Esophagus squamous epithelium (tissue), 5 donors: ENCODE data around the gene NCAM1. TPM values are rescaled to one million over a fixed set of nuclear protein-coding genes. Genes with fewer than 3 reads are reported as not detected.

Experiments
- DNase-seq: peaks from one replicate; lab custom pipeline; 2025; lab: John Stamatoyannopoulos, UW
- H3K27ac ChIP-seq, 4 donors: fragments of 200-600 bp; sonication (generic); one replicate each; pipeline ENCODE4 v1.5.1; 2016 to 2019; ENCODE audit warnings: mild to moderate bottlenecking in 1 of 4
- H3K27me3 ChIP-seq, 4 donors: fragments of 200-600 bp; sonication (generic); 1 replicate in 3 of 4; 2 replicates in 1 of 4; pipeline versions ENCODE4 v1.5.1 to v1.6.0; 2017 to 2021; ENCODE audit warnings: antibody characterized with exemption in 1 of 4
- H3K36me3 ChIP-seq, 3 donors: fragments of 200-600 bp; sonication (generic); one replicate each; pipeline ENCODE4 v1.5.1; 2016 to 2019
- H3K4me1 ChIP-seq, 3 donors: fragments of 200-600 bp; sonication (generic); one replicate each; pipeline ENCODE4 v1.5.1; 2017 to 2019
- H3K4me3 ChIP-seq, 4 donors: fragments of 200-600 bp; sonication (generic); 1 replicate in 3 of 4; 2 replicates in 1 of 4; pipeline ENCODE4 v1.5.1; 2016 to 2019; ENCODE audit warnings: mild to moderate bottlenecking in 2 of 4, moderate library complexity in 1 of 4
- H3K9me3 ChIP-seq, 3 donors: fragments of 200-600 bp; sonication (generic); one replicate each; pipeline ENCODE4 v1.5.1; 2016 to 2019
- POLR2A ChIP-seq, 4 donors: fragments of 450-650 bp; IDR thresholded peaks; one replicate each; pipeline ENCODE4 v1.6.1; 2017; ENCODE audit warnings: antibody characterized with exemption in 4 of 4, mild to moderate bottlenecking in 4 of 4, moderate library complexity in 3 of 4
- WGBS, 2 donors: methylation state at CpG; one replicate each; pipeline ENCODE4 v1.1.5; 2018; 5-methylcytosine and 5-hydroxymethylcytosine counted together
- intact Hi-C: fragments of 100-400 bp; cut with DNase I; formaldehyde crosslinking; loops from one replicate; pipeline ENCODE4 v1.15.0; 2022
- total RNA-seq, 4 donors: library from RNA; depleted of rRNA; stranded (reverse); fragments of >200 nt; gene quantifications; one replicate each; pipeline ENCODE4 v1.1.0, GENCODE V29; 2016
- TF ChIP-seq, protein P1 (sequence below), 6 experiments: fragments of 450-650 bp in 4 of 6; fragments of 200-600 bp in 2 of 6; sonication (generic) in 2 of 6; IDR thresholded peaks; one replicate each; pipeline ENCODE4 v1.5.1; 2016 to 2019; ENCODE audit warnings: antibody characterized with exemption in 6 of 6, mild to moderate bottlenecking in 4 of 6, moderate library complexity in 4 of 6
- donor health status: DM: yes; HTN: yes; CAD: no.

Gene NCAM1
- total RNA-seq, 4 donors from 2014 or later: 1.6 to 16.4 (median 2.6) TPM

DNA sequence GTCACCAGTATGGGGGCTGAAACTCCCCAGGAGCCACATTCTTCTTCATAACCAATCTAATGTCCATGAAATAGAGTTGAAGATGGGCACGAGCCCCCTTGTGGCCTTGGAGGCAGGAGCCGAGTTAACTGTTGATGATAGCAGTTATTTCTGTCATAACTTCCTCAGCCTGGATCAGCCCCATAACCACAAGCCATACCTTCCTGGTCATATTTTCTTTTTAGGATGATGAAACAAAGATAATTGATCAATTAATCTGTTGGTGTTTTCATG lies 288.2 kb downstream of the NCAM1 start:
- H3K4me1 ChIP-seq: no peaks in the 10 kb centered on the region
- WGBS, 2 donors: 35% methylated on average over 2 of the region's 2 CpGs; no CpG with 5 or more reads in 1 of the 2 donors
- intact Hi-C loops: no loop called here
- no peak overlapping the region for H3K4me3 ChIP-seq
- H3K27me3 ChIP-seq: no peaks in the 10 kb centered on the region
- no peaks in the 10 kb centered on the region for H3K9me3 ChIP-seq
- no peak for TF ChIP-seq POLR2A (IDR thresholded peaks at IDR 0.05)
- TF ChIP-seq, protein P1, sequence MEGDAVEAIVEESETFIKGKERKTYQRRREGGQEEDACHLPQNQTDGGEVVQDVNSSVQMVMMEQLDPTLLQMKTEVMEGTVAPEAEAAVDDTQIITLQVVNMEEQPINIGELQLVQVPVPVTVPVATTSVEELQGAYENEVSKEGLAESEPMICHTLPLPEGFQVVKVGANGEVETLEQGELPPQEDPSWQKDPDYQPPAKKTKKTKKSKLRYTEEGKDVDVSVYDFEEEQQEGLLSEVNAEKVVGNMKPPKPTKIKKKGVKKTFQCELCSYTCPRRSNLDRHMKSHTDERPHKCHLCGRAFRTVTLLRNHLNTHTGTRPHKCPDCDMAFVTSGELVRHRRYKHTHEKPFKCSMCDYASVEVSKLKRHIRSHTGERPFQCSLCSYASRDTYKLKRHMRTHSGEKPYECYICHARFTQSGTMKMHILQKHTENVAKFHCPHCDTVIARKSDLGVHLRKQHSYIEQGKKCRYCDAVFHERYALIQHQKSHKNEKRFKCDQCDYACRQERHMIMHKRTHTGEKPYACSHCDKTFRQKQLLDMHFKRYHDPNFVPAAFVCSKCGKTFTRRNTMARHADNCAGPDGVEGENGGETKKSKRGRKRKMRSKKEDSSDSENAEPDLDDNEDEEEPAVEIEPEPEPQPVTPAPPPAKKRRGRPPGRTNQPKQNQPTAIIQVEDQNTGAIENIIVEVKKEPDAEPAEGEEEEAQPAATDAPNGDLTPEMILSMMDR (IDR thresholded peaks at IDR 0.05): peak in 1 of 6 experiments; percentile 14
- H3K36me3 ChIP-seq: no peaks in the 10 kb centered on the region
- DNase-seq: no peak
- no peak overlapping the region for H3K27ac ChIP-seq

DNA sequence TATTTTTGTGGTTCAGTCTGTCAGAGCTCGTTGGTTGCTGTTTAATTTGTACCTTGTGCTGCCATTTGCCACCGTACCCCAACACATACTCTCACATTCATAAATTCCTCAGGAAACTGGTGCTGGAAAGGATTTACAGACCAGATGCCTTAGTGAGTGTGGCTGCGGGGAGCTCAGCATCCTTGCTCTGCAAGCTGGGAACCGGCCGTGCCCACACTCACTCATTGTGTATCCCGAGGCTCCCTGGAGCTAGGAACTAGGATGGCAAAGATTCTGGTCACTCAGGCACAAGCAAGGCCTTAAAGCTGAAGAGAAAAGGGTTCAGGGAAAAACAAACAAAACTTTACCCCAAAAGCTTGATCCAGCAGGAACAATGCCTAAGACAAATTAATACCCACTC lies 288.6 kb downstream of the NCAM1 start:
- Histone ChIP-seq H3K4me3 (no peak overlapping the region), H3K36me3 (no peaks in the 10 kb centered on the region), H3K4me1 (no peaks in the 10 kb centered on the region), H3K9me3 (no peaks in the 10 kb centered on the region), H3K27me3 (no peaks in the 10 kb centered on the region), H3K27ac (no peak overlapping the region)
- intact Hi-C loops: no loop called here
- no peak for DNase-seq
- 88 to 94% methylated on average over 2 to 6 of the region's 6 CpGs for WGBS, 2 donors
- TF ChIP-seq POLR2A (IDR thresholded peaks at IDR 0.05): no peak
- TF ChIP-seq, protein P1 (IDR thresholded peaks at IDR 0.05): no peak

DNA sequence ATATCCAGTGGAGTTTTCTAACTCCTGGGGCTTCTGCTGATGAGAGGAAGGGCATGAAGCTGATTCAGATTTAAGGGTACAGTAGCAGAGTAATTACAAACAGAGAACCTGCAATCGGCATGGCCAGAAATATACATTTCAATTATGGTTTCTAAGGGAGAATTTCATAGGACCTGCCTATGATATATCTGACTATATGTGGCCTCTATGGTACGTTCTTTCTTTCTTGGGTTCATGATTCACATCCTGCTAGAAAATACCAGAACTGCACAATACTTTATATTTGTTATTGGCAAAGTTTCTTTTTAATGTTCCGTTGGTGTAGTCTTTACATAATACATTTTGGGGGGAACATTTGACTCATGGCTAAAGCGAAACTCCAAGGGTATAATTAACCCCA lies 290.1 kb downstream of the NCAM1 start:
- no peak for TF ChIP-seq POLR2A (IDR thresholded peaks at IDR 0.05)
- TF ChIP-seq, protein P1 (IDR thresholded peaks at IDR 0.05): no peak
- DNase-seq: no peak
- Histone ChIP-seq H3K4me3 (no peak overlapping the region), H3K4me1 (no peaks in the 10 kb centered on the region), H3K27me3 (no peaks in the 10 kb centered on the region), H3K36me3 (no peaks in the 10 kb centered on the region), H3K27ac (no peak overlapping the region), H3K9me3 (no peaks in the 10 kb centered on the region)
- intact Hi-C loops: no loop called here
- WGBS, 2 donors: 65 to 73% methylated on average over 4 of the region's 4 CpGs

DNA sequence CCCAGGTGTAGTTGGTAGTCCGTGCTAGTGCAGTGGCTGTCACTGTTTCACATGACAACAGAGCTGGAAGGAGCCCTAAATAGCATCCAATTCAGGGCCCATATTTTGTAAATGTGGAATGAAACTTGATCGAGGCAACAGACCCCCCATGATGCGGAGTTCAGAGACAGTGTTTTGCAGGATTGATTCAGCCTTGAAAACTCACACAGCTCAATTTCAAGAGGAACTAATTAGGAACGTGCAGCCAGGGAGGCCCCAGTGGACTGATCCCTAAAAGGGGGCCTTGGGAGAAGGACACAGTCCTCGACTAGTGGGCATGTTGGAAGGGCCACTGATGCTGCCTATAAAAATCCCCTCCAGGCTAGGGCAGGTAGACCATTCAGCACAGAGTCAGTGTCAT lies 292.2 kb downstream of the NCAM1 start:
- no peak for DNase-seq
- Histone ChIP-seq H3K27ac (no peak overlapping the region), H3K4me1 (no peaks in the 10 kb centered on the region), H3K4me3 (no peak overlapping the region), H3K9me3 (no peaks in the 10 kb centered on the region), H3K36me3 (no peaks in the 10 kb centered on the region), H3K27me3 (no peaks in the 10 kb centered on the region)
- TF ChIP-seq POLR2A (IDR thresholded peaks at IDR 0.05): no peak
- TF ChIP-seq, protein P1 (IDR thresholded peaks at IDR 0.05): no peak
- intact Hi-C loops: no loop called here
- 73 to 76% methylated on average over 4 to 5 of the region's 5 CpGs for WGBS, 2 donors

DNA sequence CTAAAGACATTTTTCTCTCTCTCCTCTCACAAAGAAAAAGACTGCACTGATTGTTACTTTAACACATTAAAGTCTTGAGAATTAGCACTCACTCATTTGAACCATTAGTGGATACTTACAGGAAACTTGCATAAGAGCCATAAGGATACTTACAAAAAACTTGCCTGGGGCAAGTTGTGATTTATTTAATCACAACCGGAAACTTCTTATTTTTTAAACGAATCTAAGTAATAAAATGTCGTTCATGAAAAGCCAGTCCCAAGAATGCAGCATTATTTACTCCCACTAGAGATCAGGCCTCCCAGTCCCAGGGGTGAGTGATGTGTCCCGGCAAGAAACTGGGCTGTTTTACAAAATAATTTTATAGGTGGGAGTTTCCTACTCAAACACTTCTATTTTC lies 293.9 kb downstream of the NCAM1 start:
- Histone ChIP-seq H3K4me3 (no peak overlapping the region), H3K4me1 (no peaks in the 10 kb centered on the region), H3K9me3 (no peaks in the 10 kb centered on the region), H3K27me3 (no peaks in the 10 kb centered on the region), H3K27ac (no peak overlapping the region), H3K36me3 (no peaks in the 10 kb centered on the region)
- intact Hi-C loops: no loop called here
- TF ChIP-seq POLR2A (IDR thresholded peaks at IDR 0.05): no peak
- TF ChIP-seq, protein P1 (IDR thresholded peaks at IDR 0.05): no peak
- 28 to 34% methylated on average over 4 of the region's 4 CpGs for WGBS, 2 donors
- DNase-seq: no peak
